Measurements from ENCODE around the gene CENPU. TPM values are rescaled to one million over a fixed set of nuclear protein-coding genes. Genes with fewer than 3 reads are reported as not detected.

The CENPU gene
- total RNA-seq, 1 donor from 2014 or later, result 8.7 TPM

- Histone ChIP-seq H3K4me3 (ENCODE audit: low read depth, low read length) (no peak overlapping the region), H3K36me3 (ENCODE audit: control insufficient read depth, insufficient read depth, low read length) (no peaks in the 10 kb centered on the region), H3K27me3 (ENCODE audit: control insufficient read depth, insufficient read depth, low read length) (no peaks in the 10 kb centered on the region)
- TF ChIP-seq CTCF (IDR thresholded peaks at IDR 0.05; ENCODE audit: insufficient read depth, low read length, poor library complexity, severe bottlenecking), result no peak
- peak; percentile 83 for DNase-seq (ENCODE audit: low read depth)
These were observed 45.4 kb downstream of the CENPU start for GRCh38 chr4:184688447-184688846.

GRCh38 chr4:184688005-184688404 lies 45.9 kb downstream of the CENPU start:
- no peak for DNase-seq (ENCODE audit: low read depth)
- H3K36me3 ChIP-seq (ENCODE audit: control insufficient read depth, insufficient read depth, low read length), result no peaks in the 10 kb centered on the region
- no peaks in the 10 kb centered on the region for H3K27me3 ChIP-seq (ENCODE audit: control insufficient read depth, insufficient read depth, low read length)
- no peak for TF ChIP-seq CTCF (IDR thresholded peaks at IDR 0.05; ENCODE audit: insufficient read depth, low read length, poor library complexity, severe bottlenecking)
- no peak overlapping the region for H3K4me3 ChIP-seq (ENCODE audit: low read depth, low read length)

GRCh38 chr4:184684491-184685189 lies 49.3 kb downstream of the CENPU start:
- Histone ChIP-seq H3K36me3 (ENCODE audit: control insufficient read depth, insufficient read depth, low read length) (no peaks in the 10 kb centered on the region), H3K27me3 (ENCODE audit: control insufficient read depth, insufficient read depth, low read length) (no peaks in the 10 kb centered on the region), H3K4me3 (ENCODE audit: low read depth, low read length) (no peak overlapping the region)
- TF ChIP-seq CTCF (IDR thresholded peaks at IDR 0.05; ENCODE audit: insufficient read depth, low read length, poor library complexity, severe bottlenecking), result no peak
- DNase-seq (ENCODE audit: low read depth), result no peak

- DNase-seq (ENCODE audit: low read depth), result no peak
- Histone ChIP-seq H3K4me3 (ENCODE audit: low read depth, low read length) (no peak overlapping the region), H3K36me3 (ENCODE audit: control insufficient read depth, insufficient read depth, low read length) (no peaks in the 10 kb centered on the region), H3K27me3 (ENCODE audit: control insufficient read depth, insufficient read depth, low read length) (no peaks in the 10 kb centered on the region)
- no peak for TF ChIP-seq CTCF (IDR thresholded peaks at IDR 0.05; ENCODE audit: insufficient read depth, low read length, poor library complexity, severe bottlenecking)
These were observed 52.0 kb downstream of the CENPU start for GRCh38 chr4:184681916-184682315.

- Histone ChIP-seq H3K36me3 (ENCODE audit: control insufficient read depth, insufficient read depth, low read length) (no peaks in the 10 kb centered on the region), H3K27me3 (ENCODE audit: control insufficient read depth, insufficient read depth, low read length) (no peaks in the 10 kb centered on the region), H3K4me3 (ENCODE audit: low read depth, low read length) (no peak overlapping the region)
- no peak for DNase-seq (ENCODE audit: low read depth)
- no peak for TF ChIP-seq CTCF (IDR thresholded peaks at IDR 0.05; ENCODE audit: insufficient read depth, low read length, poor library complexity, severe bottlenecking)
These were observed 53.2 kb downstream of the CENPU start for GRCh38 chr4:184680698-184681097.

All from kidney epithelial cell (primary cell).